HG02798 (cell line): ENCODE data around the gene HEG1.

ENCODE experiments used
- ATAC-seq: cut with Tn5 transposase; IDR thresholded peaks from one replicate; pipeline ENCODE4 v1.9.1; 2021; ENCODE audit warnings: mild to moderate bottlenecking; ENCODE audit not compliant: unreplicated experiment, poor library complexity

The HEG1 gene

GRCh38 chr3:124926426-124927101, 129.2 kb downstream of the HEG1 start:
- no peak for ATAC-seq

- ATAC-seq = no peak
Measured at GRCh38 chr3:124924741-124925140, 131.1 kb downstream of the HEG1 start.

DNA sequence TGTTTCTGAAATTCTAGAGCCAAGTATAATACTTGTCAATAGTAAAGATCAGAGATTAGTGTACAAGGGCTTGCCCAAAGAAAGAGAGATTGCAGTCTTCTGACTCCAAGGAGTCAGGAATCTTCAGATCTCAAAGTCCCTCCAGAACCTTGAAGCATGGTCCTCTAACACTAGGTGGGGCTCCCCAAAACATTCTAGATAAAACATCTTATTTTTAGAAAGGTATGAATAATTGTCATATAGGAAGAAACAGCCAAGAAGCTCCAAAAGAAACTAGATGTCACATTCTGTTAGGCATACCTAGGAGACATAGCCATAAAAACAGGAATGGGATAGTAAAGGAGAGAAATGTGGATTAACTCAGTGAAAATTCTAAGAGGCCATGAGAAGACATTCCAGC, 132.0 kb downstream of the HEG1 start:
- no peak for ATAC-seq

- no peak for ATAC-seq
Measured at GRCh38 chr3:124920718-124921117, 135.1 kb downstream of the HEG1 start.

DNA sequence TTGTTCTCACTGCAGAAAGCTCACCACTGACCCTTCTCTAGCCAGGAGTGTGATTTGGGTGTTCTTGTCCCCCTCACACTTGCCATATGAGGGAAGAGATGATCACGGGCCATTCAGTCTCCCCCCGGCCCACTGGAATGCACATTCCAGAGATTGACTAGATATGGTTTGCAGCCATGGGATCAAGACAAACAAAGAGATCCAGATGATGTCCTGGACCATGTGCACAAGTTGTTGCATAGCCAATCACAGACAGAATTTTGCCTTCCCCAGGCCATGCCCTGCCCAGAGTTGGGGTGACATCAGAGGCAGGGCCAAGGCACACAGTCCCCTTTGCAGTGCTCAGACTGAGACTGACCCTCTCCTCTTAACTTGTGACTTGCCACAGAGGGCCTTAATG, 136.0 kb downstream of the HEG1 start:
- no peak for ATAC-seq

DNA sequence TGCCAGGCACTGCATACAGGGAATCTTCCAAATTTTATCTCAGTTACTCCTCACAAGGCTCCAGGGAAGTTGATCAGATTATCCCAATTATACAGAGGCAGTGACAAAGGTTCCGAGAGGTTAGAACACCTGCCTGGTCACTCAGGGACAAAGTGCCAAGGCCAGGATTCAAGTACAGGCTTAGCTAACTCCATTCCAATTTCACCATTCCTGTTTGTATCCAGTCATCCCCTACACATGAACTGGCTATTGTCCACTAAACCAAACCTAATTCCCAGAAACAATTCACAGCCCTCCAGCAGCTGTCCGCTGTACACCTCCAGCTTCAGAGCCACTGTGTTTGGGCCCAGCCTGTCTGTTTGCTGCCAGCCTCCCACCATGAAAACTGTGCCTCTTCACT, 137.3 kb downstream of the HEG1 start:
- no peak for ATAC-seq

DNA sequence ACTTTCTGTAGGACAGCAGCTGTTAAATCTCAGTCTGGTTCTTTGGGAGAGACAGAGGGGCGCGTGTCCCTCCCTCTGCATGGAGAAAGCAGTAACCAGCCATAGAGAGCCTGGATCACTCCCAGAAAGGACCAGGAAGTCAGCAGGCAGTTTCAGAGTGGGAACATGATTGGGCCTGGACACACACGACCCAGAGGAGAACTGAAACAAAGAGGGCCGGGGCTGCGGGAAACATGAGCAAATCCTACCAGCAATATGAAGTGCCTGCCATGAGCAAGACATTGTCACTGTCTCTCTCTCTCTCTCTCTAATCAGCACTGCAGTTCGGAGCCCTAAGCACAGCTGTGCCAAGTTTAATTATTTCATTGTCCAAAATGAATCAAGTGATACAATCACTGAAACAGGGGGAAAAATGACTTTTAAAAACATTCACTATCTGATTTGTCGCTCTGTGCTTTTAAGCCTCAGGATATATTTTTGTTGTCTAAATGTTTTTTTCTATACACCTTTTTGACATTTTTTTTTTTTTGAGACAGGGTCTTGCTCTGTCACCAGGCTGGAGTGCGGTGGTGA, 138.9 kb downstream of the HEG1 start:
- ATAC-seq = no peak
